ENCODE measurements around the gene GPR12.
A peak's percentile ranks its signal among the peaks of the same experiment; 100 is the strongest.

GPR12 gene

GRCh38 chr13:26722321-26722720 lies 38.3 kb downstream of the GPR12 start:
- TF ChIP-seq ZFX (IDR thresholded peaks at IDR 0.05; ENCODE audit: borderline replicate concordance) = no peak
- no peak for TF ChIP-seq CTCF (IDR thresholded peaks at IDR 0.05)
- H3K27ac ChIP-seq = no peak overlapping the region

- no peak overlapping the region for H3K27ac ChIP-seq
- TF ChIP-seq CTCF (IDR thresholded peaks at IDR 0.05) (no peak), ZFX (IDR thresholded peaks at IDR 0.05; ENCODE audit: borderline replicate concordance) (no peak)
These were observed 39.1 kb downstream of the GPR12 start for GRCh38 chr13:26721251-26722121.

- TF ChIP-seq ZFX (IDR thresholded peaks at IDR 0.05; ENCODE audit: borderline replicate concordance) = no peak
- TF ChIP-seq CTCF (IDR thresholded peaks at IDR 0.05) = peak; percentile 40
- H3K27ac ChIP-seq = no peak overlapping the region
These were observed 41.1 kb downstream of the GPR12 start for GRCh38 chr13:26719356-26719945.

- TF ChIP-seq ZFX (IDR thresholded peaks at IDR 0.05; ENCODE audit: borderline replicate concordance) (no peak), CTCF (IDR thresholded peaks at IDR 0.05) (no peak)
- H3K27ac ChIP-seq = no peak overlapping the region
These were observed 41.7 kb downstream of the GPR12 start for GRCh38 chr13:26718872-26719271.

GRCh38 chr13:26718146-26718545 lies 42.4 kb downstream of the GPR12 start:
- no peak overlapping the region for H3K27ac ChIP-seq
- TF ChIP-seq ZFX (IDR thresholded peaks at IDR 0.05; ENCODE audit: borderline replicate concordance) (no peak), CTCF (IDR thresholded peaks at IDR 0.05) (no peak)

GRCh38 chr13:26716984-26717383 lies 43.6 kb downstream of the GPR12 start:
- H3K27ac ChIP-seq = no peak overlapping the region
- no peak for TF ChIP-seq CTCF (IDR thresholded peaks at IDR 0.05)
- TF ChIP-seq ZFX (IDR thresholded peaks at IDR 0.05; ENCODE audit: borderline replicate concordance) = no peak

- TF ChIP-seq CTCF (IDR thresholded peaks at IDR 0.05) (no peak), ZFX (IDR thresholded peaks at IDR 0.05; ENCODE audit: borderline replicate concordance) (no peak)
- no peak overlapping the region for H3K27ac ChIP-seq
These were observed 47.2 kb downstream of the GPR12 start for GRCh38 chr13:26713341-26713740.

All from 22Rv1 (cell line).